ENCODE measurements around the gene ARHGAP40. TPM values are rescaled to one million over a fixed set of nuclear protein-coding genes. Genes with fewer than 3 reads are reported as not detected.

ARHGAP40 gene
- total and polyA plus RNA-seq, 2 of the 4 experiments (the other 2 are of a cell fraction): not detected

DNA sequence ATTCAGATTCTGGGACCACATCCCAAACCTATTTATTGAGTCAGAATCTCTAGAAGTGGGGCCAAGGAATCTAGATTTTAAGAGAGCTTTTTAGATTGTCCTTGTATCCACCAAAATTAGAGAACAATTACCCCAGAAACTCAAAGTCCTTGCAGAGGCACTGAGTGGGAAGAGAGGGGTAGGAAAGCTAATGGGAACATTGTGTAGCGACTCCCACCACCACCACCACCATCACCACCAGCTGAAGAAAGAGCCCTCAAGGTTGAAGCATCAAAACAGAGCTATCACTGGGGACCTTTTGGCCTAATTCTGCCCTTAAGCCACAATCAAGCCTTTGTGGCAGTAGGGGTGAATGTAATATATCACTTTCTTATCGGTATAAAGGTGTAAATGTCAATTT is 83.7 kb downstream of the ARHGAP40 start:
- Histone ChIP-seq H2BK20ac (ENCODE audit: low read depth, low read length) (no peak overlapping the region), H3K14ac (replicated peaks; ENCODE audit: low read depth, low read length) (no peak overlapping the region), H3K9me3 (ENCODE audit: control insufficient read depth, insufficient read depth, low read length) (no peaks in the 10 kb centered on the region), H4K8ac (ENCODE audit: low read depth in 2 of 2, low read length in 2 of 2) (no peak overlapping the region), H2BK15ac (ENCODE audit: low read depth, low read length) (no peak overlapping the region), H2BK120ac (ENCODE audit: low read depth, low read length) (no peak overlapping the region), H3K4ac (ENCODE audit: low read depth, low read length) (no peak overlapping the region), H3K36me3 (ENCODE audit: control insufficient read depth, insufficient read depth, low read length) (no peaks in the 10 kb centered on the region), H3K9me1 (ENCODE audit: insufficient read depth, low read length) (no peaks in the 10 kb centered on the region), H3K27ac (ENCODE audit: insufficient read depth, low read length) (no peak overlapping the region), H3K4me1 (ENCODE audit: control insufficient read depth, insufficient read depth, low read length) (no peaks in the 10 kb centered on the region), H4K5ac (ENCODE audit: low read depth, low read length) (no peak overlapping the region), H3K4me2 (ENCODE audit: low read depth, low read length) (no peak overlapping the region), H4K91ac (ENCODE audit: insufficient read depth, low read depth, low read length) (no peak overlapping the region), H4K20me1 (ENCODE audit: insufficient read depth, low read length) (no peaks in the 10 kb centered on the region), H3K18ac (ENCODE audit: low read depth, low read length) (no peak overlapping the region), H2AK5ac (ENCODE audit: low read depth, low read length) (no peak overlapping the region), H3K23ac (ENCODE audit: low read depth, low read length) (no peak overlapping the region), H2AK9ac (replicated peaks; ENCODE audit: low read depth, low read length, poor library complexity) (no peak overlapping the region), H2AFZ (replicated peaks; ENCODE audit: low read length, poor library complexity) (no peak overlapping the region), H3K9ac (ENCODE audit: low read depth, low read length) (no peak overlapping the region), H2BK5ac (ENCODE audit: low read depth, low read length, poor library complexity, severe bottlenecking) (no peak overlapping the region), H3K27me3 (ENCODE audit: control insufficient read depth, insufficient read depth, low read length) (no peaks in the 10 kb centered on the region), H3K4me3 (ENCODE audit: insufficient read depth, low read depth, low read length) (no peak overlapping the region), H3K79me1 (ENCODE audit: low read depth in 1 of 2, low read length in 2 of 2) (no peaks in the 10 kb centered on the region), H3K56ac (ENCODE audit: extremely low read depth, insufficient read depth, low read length) (no peak overlapping the region)
- dilution Hi-C loops (cut with HindIII; ENCODE audit: low sequenced_read_pairs, unreplicated experiment) (no loop called here), intact Hi-C loops (cut with micrococcal nuclease) (no loop called here), in situ Hi-C loops (cut with MboI; ENCODE audit: low sequenced_read_pairs) (no loop called here)
- no peak for ATAC-seq (ENCODE audit: low read depth)
- no CpG with 5 or more reads among the region's 2 CpGs for WGBS, 2 experiments (ENCODE audit: extremely low coverage in 2 of 2, insufficient read length in 1 of 2)
- TF ChIP-seq RAD21 (IDR thresholded peaks at IDR 0.05; ENCODE audit: low read length) (no peak), MAFK (IDR thresholded peaks at IDR 0.05; ENCODE audit: low read depth, low read length) (no peak), BHLHE40 (IDR thresholded peaks at IDR 0.05; ENCODE audit: low read depth, low read length) (no peak), RCOR1 (IDR thresholded peaks at IDR 0.05; ENCODE audit: insufficient replicate concordance, low read length) (no peak), RFX5 (IDR thresholded peaks at IDR 0.05; ENCODE audit: low read depth, low read length) (no peak), SMC3 (IDR thresholded peaks at IDR 0.05; ENCODE audit: low read depth, low read length) (no peak), POLR2A (IDR thresholded peaks at IDR 0.05; ENCODE audit: low read depth, low read length) (no peak), NFE2L2 (IDR thresholded peaks at IDR 0.05; ENCODE audit: low read depth, low read length) (no peak), MXI1 (IDR thresholded peaks at IDR 0.05; ENCODE audit: borderline replicate concordance, low read depth, low read length) (no peak), FOS (IDR thresholded peaks at IDR 0.05; ENCODE audit: low read depth, low read length) (no peak), MAZ (IDR thresholded peaks at IDR 0.05; ENCODE audit: borderline replicate concordance, low read depth, low read length) (no peak), CEBPB (IDR thresholded peaks at IDR 0.05; ENCODE audit: low read depth, low read length) (no peak), CHD1 (IDR thresholded peaks at IDR 0.05; ENCODE audit: low read depth, low read length) (no peak)
- TF ChIP-seq, protein P1, sequence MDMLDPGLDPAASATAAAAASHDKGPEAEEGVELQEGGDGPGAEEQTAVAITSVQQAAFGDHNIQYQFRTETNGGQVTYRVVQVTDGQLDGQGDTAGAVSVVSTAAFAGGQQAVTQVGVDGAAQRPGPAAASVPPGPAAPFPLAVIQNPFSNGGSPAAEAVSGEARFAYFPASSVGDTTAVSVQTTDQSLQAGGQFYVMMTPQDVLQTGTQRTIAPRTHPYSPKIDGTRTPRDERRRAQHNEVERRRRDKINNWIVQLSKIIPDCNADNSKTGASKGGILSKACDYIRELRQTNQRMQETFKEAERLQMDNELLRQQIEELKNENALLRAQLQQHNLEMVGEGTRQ (IDR thresholded peaks at IDR 0.05; ENCODE audit: low read depth, low read length): no peak
- TF ChIP-seq, protein P2, sequence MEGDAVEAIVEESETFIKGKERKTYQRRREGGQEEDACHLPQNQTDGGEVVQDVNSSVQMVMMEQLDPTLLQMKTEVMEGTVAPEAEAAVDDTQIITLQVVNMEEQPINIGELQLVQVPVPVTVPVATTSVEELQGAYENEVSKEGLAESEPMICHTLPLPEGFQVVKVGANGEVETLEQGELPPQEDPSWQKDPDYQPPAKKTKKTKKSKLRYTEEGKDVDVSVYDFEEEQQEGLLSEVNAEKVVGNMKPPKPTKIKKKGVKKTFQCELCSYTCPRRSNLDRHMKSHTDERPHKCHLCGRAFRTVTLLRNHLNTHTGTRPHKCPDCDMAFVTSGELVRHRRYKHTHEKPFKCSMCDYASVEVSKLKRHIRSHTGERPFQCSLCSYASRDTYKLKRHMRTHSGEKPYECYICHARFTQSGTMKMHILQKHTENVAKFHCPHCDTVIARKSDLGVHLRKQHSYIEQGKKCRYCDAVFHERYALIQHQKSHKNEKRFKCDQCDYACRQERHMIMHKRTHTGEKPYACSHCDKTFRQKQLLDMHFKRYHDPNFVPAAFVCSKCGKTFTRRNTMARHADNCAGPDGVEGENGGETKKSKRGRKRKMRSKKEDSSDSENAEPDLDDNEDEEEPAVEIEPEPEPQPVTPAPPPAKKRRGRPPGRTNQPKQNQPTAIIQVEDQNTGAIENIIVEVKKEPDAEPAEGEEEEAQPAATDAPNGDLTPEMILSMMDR (conservative IDR thresholded peaks at IDR 0.05; ENCODE audit: low read depth, low read length): no peak
- TF ChIP-seq, protein P3, sequence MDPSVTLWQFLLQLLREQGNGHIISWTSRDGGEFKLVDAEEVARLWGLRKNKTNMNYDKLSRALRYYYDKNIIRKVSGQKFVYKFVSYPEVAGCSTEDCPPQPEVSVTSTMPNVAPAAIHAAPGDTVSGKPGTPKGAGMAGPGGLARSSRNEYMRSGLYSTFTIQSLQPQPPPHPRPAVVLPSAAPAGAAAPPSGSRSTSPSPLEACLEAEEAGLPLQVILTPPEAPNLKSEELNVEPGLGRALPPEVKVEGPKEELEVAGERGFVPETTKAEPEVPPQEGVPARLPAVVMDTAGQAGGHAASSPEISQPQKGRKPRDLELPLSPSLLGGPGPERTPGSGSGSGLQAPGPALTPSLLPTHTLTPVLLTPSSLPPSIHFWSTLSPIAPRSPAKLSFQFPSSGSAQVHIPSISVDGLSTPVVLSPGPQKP (IDR thresholded peaks at IDR 0.05; ENCODE audit: borderline replicate concordance, low read depth, low read length): no peak
- CTCF ChIA-PET: no interaction called here
- no peak for DNase-seq
- POLR2A ChIA-PET (ENCODE audit: unreplicated experiment): no interaction called here
- BruUV-seq (replicated peaks): no TSS peak

All from IMR-90 (cell line).